Breast epithelium (tissue), 3 donors: ENCODE measurements around the gene HLA-F.

Source experiments
- CTCF ChIP-seq, 3 donors: fragments of 450-650 bp; IDR thresholded peaks; one replicate each; pipeline ENCODE4 v1.5.1; 2016 to 2017; ENCODE audit warnings: antibody characterized with exemption in 3 of 3, mild to moderate bottlenecking in 3 of 3, moderate library complexity in 3 of 3
- POLR2A ChIP-seq: fragments of 450-650 bp; IDR thresholded peaks from one replicate; pipeline ENCODE4 v1.6.1; 2016; ENCODE audit warnings: antibody characterized with exemption, mild to moderate bottlenecking, moderate library complexity
- POLR2AphosphoS5 ChIP-seq, 3 donors: sonication (generic); formaldehyde crosslinking; IDR thresholded peaks; one replicate each; pipeline ENCODE4 v1.6.1; 2017; ENCODE audit warnings: antibody characterized with exemption in 3 of 3

GRCh38 chr6:29710281-29710941, 12.8 kb upstream of the HLA-F start:
- TF ChIP-seq POLR2A (no peak), CTCF (IDR thresholded peaks at IDR 0.05) (no peak), POLR2AphosphoS5 (IDR thresholded peaks at IDR 0.05) (no peak)
